RWPE2 (cell line): Measurements from ENCODE around the gene SEMA5B.

ENCODE experiments used
- ATAC-seq: fragments of 200-7000 bp; cut with Tn5 transposase; 3 replicates; pipeline ENCODE4 v1.9.1; 2021; ENCODE audit warnings: low read depth
- DNase-seq: peaks from one replicate; pipeline ENCODE4 v3.0.0-alpha.2; 2020; ENCODE audit warnings: low spot score
- H3K27ac ChIP-seq: fragments of 450-650 bp; 2 replicates; pipeline ENCODE4 v1.5.1; 2017; ENCODE audit warnings: mild to moderate bottlenecking; ENCODE audit not compliant: poor library complexity, severe bottlenecking
- H3K27me3 ChIP-seq: fragments of 250-450 bp; sonication (Bioruptor Pico); 2 replicates; pipeline ENCODE4 v1.5.1; 2021; ENCODE audit warnings: mild to moderate bottlenecking, moderate library complexity; ENCODE audit not compliant: insufficient read depth, poor library complexity, severe bottlenecking
- H3K36me3 ChIP-seq: fragments of 250-450 bp; sonication (Bioruptor Pico); 2 replicates; pipeline ENCODE4 v1.5.1; 2020; ENCODE audit warnings: low read depth, mild to moderate bottlenecking, moderate library complexity
- H3K4me1 ChIP-seq: fragments of 250-450 bp; sonication (Bioruptor Pico); 2 replicates; pipeline ENCODE4 v1.5.1; 2021; ENCODE audit warnings: mild to moderate bottlenecking, moderate library complexity; ENCODE audit not compliant: insufficient read depth, poor library complexity, severe bottlenecking
- H3K4me3 ChIP-seq: fragments of 250-450 bp; sonication (Bioruptor Pico); 2 replicates; pipeline ENCODE4 v1.5.1; 2021; ENCODE audit warnings: mild to moderate bottlenecking, moderate library complexity; ENCODE audit not compliant: severe bottlenecking
- H3K9me3 ChIP-seq: fragments of 250-450 bp; sonication (Bioruptor Pico); 2 replicates; pipeline ENCODE4 v1.5.1; 2021; ENCODE audit warnings: mild to moderate bottlenecking, moderate library complexity; ENCODE audit not compliant: severe bottlenecking
- CTCF ChIP-seq: fragments of 450-650 bp; IDR thresholded peaks from one replicate; pipeline ENCODE4 v1.5.1; 2017; ENCODE audit warnings: mild to moderate bottlenecking, moderate library complexity; ENCODE audit not compliant: poor library complexity, severe bottlenecking

The SEMA5B gene

DNA sequence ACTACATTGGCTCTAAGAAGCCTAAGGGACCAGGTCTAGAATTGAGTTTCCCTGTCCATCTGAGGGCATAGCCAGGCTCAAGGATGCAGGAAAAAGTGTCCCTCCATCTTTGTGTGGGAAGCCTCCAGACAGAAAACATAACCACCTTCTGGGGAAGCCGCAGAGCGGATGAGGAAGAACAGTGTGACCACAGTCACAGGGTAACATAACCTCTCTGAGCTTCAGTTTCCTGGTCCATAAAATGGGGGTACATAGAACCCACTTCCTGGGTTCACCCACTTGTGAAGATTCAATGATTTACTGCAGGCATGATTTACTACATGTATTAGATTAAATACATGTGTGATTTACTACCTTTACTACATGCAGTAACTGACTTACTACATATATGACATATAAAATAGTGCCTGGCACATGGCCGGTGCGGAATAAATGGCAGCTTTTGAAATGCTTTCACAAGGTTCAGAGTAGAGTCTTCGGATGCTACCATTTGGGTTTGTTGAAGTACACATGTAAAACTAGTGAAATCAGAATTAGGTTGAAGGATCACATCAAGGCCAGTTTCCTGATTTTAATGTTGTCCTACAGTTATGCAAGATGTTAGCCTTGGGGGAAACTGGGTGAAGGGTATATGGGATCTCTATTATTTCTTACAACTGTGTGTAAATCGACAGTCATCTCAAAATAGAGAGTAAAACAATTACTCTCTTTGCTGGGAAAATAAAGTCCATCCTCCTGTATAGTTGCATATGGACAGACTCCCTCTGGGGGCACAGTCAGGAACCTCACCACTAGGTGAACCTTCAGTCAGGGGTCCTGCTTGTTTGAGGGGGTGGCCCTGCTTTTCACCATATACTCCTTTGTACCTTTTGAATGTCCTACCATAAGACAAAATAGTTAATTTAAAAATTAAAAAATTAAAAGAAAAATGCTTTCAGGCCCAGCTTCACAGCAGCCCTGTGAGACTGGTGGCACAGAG, 86.0 kb downstream of the SEMA5B start:
- no peaks in the 10 kb centered on the region for H3K9me3 ChIP-seq
- H3K27ac ChIP-seq, result no peak overlapping the region
- H3K27me3 ChIP-seq, result no peaks in the 10 kb centered on the region
- ATAC-seq (no peak), DNase-seq (no peak)
- no peak for TF ChIP-seq CTCF
- H3K36me3 ChIP-seq, result no peaks in the 10 kb centered on the region
- no peak overlapping the region for H3K4me3 ChIP-seq
- H3K4me1 ChIP-seq, result no peaks in the 10 kb centered on the region

DNA sequence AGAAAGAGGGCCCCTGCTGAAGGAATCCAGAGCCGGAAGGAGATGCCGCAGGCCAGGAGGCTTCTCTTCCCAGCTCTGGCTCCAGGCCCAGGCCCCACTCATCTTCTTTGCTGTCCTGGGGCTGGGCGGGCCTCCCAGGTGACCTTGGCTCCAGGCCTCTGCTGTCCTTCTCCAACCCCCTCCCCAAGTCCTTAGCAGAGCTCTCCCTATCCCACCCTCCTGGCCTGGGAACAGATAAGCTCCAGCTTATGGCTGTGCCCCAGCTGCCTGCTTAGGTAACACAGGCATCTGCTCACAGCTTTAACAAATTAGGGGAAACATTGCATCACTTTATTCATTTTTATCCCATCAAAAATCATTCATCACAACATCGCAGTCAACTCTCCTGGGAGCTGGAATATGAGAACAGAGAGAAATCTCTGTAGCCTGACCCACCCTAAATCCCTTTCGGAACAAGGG, 86.9 kb downstream of the SEMA5B start:
- no peak for DNase-seq
- no peak for ATAC-seq
- Histone ChIP-seq H3K27ac (no peak overlapping the region), H3K4me3 (no peak overlapping the region), H3K9me3 (no peaks in the 10 kb centered on the region), H3K4me1 (no peaks in the 10 kb centered on the region), H3K27me3 (no peaks in the 10 kb centered on the region), H3K36me3 (no peaks in the 10 kb centered on the region)
- no peak for TF ChIP-seq CTCF

DNA sequence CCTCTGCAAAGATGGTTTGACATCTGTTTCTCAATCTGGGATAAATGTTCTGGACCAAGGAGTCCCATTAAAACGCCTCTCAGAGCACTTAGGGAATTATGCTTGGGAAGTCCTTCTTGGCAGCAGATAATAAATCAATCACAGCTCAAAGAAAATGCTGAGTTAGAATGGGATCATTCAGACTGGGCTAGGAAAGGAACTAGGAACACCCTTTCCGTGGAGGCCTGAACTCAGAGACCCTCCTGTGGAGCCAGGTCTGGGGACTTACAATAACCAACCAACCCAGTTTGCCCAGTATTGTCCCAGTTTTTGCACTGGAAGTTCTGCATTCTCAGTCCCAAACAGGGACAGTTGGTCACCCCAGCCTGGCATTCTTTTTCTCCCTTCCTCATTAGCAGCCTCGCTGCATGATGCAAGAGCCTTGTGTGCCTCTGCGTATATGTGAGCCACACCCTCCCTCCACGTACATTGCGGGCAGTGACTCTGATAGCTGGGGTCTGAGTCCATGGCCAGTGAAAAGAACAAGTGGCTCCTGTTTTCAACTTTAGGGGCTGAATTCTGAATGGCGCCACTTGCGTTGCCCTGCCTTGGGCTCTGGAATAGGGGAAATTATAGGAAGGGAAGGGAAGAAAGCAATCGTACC, 88.7 kb downstream of the SEMA5B start:
- no peak for DNase-seq

GRCh38 chr3:122937745-122938144, 89.8 kb downstream of the SEMA5B start:
- H3K9me3 ChIP-seq, result no peaks in the 10 kb centered on the region
- no peak for TF ChIP-seq CTCF
- DNase-seq (no peak), ATAC-seq (no peak)
- H3K4me1 ChIP-seq, result peaks cover 15% of the 10 kb centered on the region
- no peaks in the 10 kb centered on the region for H3K36me3 ChIP-seq
- H3K27ac ChIP-seq, result no peak overlapping the region
- no peak overlapping the region for H3K4me3 ChIP-seq
- no peaks in the 10 kb centered on the region for H3K27me3 ChIP-seq

More for the DNA sequence above, 88.7 kb downstream of the SEMA5B start:
- Histone ChIP-seq H3K4me3 (no peak overlapping the region), H3K27ac (no peak overlapping the region), H3K27me3 (no peaks in the 10 kb centered on the region), H3K36me3 (no peaks in the 10 kb centered on the region), H3K4me1 (peaks cover 3% of the 10 kb centered on the region), H3K9me3 (no peaks in the 10 kb centered on the region)
- no peak for ATAC-seq
- no peak for TF ChIP-seq CTCF
